ENCODE data around the gene IGFL4.

- TF ChIP-seq DPF2 (IDR thresholded peaks at IDR 0.05) (no peak), CTCF (IDR thresholded peaks at IDR 0.05 in 2 of 3, conservative IDR thresholded peaks at IDR 0.05 in 1 of 3; ENCODE audit: insufficient read depth in 2 of 3, low read depth in 1 of 3, low read length in 3 of 3) (no peak), TARDBP (IDR thresholded peaks at IDR 0.05) (no peak), ZKSCAN1 (IDR thresholded peaks at IDR 0.05; ENCODE audit: low read depth, low read length) (no peak), IRF1 (CRISPR knock-in tag; IDR thresholded peaks at IDR 0.05; ENCODE audit: borderline replicate concordance) (no peak), ETV1 (tag; conservative IDR thresholded peaks at IDR 0.05; ENCODE audit: low read depth) (no peak), MLLT1 (IDR thresholded peaks at IDR 0.05) (no peak), FOXP1 (CRISPR knock-in tag; IDR thresholded peaks at IDR 0.05) (no peak), HDAC2 (IDR thresholded peaks at IDR 0.05) (no peak)
Observed at GRCh38 chr19:46085888-46086287, 45.1 kb upstream of the IGFL4 start.
